Measurements from ENCODE around the gene CD8B.

DNA sequence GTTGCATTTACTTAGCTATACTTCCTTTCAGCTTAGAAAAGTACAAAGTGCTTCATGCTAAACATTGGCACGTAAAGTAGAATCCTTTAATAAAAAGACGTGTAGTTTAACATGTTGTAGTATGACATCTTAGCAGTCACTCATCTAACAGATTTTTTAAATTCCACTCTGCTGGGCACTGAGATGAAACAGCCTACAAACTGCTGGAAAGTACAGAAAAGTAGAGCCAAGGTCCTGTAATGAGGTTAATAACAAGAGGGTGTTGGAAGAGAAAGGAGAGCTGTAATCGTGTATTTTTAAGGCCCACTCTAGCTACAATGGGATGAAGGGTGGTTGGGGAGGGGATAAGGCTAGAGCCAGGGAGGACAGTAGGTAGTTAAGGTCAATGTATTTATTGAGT, 81.7 kb downstream of the CD8B start:
- TF ChIP-seq, protein P1, sequence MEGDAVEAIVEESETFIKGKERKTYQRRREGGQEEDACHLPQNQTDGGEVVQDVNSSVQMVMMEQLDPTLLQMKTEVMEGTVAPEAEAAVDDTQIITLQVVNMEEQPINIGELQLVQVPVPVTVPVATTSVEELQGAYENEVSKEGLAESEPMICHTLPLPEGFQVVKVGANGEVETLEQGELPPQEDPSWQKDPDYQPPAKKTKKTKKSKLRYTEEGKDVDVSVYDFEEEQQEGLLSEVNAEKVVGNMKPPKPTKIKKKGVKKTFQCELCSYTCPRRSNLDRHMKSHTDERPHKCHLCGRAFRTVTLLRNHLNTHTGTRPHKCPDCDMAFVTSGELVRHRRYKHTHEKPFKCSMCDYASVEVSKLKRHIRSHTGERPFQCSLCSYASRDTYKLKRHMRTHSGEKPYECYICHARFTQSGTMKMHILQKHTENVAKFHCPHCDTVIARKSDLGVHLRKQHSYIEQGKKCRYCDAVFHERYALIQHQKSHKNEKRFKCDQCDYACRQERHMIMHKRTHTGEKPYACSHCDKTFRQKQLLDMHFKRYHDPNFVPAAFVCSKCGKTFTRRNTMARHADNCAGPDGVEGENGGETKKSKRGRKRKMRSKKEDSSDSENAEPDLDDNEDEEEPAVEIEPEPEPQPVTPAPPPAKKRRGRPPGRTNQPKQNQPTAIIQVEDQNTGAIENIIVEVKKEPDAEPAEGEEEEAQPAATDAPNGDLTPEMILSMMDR (IDR thresholded peaks at IDR 0.05), result no peak
- no peak for TF ChIP-seq POLR2A (IDR thresholded peaks at IDR 0.05)

Data from body of pancreas (tissue), 4 donors.